Measurements from ENCODE around the gene IGFL1.
"Not testable (repeated sequence)": the region's sequence is repeated elsewhere in the genome, so short reads cannot be mapped to it uniquely, and the experiment has no call there.

DNA sequence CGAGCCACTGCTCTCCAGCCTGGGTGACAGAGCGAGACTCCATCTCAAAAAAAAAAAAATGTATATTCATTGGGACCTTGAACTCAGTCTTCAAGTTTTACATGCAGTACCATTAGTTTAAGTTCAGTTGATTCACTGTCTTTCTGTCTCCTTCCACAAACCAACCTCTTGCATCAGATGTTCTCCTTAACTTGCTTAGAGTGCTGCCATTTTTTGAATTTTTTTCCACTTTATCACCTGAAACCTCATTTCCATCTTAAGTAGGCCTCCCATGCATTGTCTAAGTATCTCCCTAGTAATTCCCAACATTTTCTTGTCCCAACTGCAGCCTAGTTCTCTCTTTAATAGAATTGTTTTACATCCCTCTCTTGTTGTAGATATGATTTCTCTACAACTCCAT, 8.6 kb downstream of the IGFL1 start:
- not testable (repeated sequence) for TF ChIP-seq POLR2A (IDR thresholded peaks at IDR 0.05)
- TF ChIP-seq, protein P1, sequence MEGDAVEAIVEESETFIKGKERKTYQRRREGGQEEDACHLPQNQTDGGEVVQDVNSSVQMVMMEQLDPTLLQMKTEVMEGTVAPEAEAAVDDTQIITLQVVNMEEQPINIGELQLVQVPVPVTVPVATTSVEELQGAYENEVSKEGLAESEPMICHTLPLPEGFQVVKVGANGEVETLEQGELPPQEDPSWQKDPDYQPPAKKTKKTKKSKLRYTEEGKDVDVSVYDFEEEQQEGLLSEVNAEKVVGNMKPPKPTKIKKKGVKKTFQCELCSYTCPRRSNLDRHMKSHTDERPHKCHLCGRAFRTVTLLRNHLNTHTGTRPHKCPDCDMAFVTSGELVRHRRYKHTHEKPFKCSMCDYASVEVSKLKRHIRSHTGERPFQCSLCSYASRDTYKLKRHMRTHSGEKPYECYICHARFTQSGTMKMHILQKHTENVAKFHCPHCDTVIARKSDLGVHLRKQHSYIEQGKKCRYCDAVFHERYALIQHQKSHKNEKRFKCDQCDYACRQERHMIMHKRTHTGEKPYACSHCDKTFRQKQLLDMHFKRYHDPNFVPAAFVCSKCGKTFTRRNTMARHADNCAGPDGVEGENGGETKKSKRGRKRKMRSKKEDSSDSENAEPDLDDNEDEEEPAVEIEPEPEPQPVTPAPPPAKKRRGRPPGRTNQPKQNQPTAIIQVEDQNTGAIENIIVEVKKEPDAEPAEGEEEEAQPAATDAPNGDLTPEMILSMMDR (IDR thresholded peaks at IDR 0.05), result not testable (repeated sequence)
